ENCODE measurements around the gene STRBP.

Gene STRBP

DNA sequence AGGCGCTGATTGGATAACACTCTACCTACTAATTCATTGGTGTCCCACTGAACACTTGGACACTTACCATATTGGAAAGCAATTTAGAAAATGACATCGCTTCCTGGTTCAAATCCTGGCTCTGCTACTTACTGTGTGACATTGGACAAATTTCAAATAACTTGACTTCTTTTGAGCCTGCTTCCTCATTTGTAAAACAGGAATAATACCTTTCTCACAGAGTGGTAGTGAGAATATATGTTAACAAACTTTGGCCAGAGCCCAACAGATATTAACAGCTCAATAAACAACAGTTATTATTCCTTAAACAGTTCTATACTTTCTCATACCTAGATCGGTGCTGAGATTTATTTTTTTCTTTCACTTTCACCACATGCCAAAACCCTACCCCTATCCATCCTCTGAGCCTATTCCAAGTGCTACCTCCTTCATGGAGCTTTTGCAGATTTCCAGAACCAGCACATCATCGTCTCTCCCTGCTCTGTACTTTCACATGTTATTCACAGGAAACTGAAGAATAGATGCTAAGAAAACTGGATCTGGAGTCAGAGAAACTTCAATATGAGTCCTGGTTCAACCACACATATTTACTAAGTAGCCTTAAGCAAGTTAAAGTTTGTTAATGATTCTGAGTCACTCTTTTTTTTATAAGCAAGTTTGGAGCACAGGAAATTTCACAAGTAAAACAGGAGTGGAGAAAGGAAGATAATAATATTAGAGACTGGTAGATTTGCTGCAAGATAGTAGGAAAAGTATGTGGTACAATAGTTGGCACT is 92.3 kb downstream of the STRBP start:
- DNase-seq (ENCODE audit: insufficient read length, low spot score): no peak
- TF ChIP-seq, protein P1, sequence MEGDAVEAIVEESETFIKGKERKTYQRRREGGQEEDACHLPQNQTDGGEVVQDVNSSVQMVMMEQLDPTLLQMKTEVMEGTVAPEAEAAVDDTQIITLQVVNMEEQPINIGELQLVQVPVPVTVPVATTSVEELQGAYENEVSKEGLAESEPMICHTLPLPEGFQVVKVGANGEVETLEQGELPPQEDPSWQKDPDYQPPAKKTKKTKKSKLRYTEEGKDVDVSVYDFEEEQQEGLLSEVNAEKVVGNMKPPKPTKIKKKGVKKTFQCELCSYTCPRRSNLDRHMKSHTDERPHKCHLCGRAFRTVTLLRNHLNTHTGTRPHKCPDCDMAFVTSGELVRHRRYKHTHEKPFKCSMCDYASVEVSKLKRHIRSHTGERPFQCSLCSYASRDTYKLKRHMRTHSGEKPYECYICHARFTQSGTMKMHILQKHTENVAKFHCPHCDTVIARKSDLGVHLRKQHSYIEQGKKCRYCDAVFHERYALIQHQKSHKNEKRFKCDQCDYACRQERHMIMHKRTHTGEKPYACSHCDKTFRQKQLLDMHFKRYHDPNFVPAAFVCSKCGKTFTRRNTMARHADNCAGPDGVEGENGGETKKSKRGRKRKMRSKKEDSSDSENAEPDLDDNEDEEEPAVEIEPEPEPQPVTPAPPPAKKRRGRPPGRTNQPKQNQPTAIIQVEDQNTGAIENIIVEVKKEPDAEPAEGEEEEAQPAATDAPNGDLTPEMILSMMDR (IDR thresholded peaks at IDR 0.05; ENCODE audit: insufficient read depth, missing control alignments): no peak
- FAIRE-seq: no peak

DNA sequence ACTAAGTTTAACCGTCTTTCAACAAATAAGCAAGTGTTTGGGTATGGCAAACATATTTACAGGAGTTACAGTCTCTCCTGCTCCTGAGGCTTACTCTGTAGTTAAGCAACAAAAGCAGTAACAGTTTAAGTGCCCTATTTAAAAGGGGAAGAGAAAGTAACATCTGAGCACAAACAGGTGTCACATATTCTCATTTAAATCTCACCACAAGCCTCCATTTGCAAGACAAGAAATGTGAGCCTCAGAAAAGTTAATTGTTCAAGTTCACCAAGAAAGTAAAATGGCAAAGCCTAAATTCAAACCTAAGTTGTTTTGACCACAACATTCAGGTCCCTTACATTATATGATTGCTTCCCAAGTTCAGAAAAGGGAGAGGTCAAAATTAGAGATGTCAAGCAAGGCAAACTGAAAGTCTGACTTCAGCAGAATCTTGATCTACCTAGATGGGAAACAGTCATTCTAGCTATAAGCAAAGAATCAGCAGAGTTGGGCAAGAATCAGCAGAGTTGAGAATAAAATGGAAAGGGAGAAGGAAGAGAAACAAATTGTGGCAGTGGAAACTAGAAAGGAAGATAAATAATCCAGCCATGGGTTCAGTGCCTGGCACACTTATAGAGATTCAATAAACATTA is 93.4 kb downstream of the STRBP start:
- no peak for FAIRE-seq
- no peak for DNase-seq (ENCODE audit: insufficient read length, low spot score)
- TF ChIP-seq, protein P1 (IDR thresholded peaks at IDR 0.05; ENCODE audit: insufficient read depth, missing control alignments): no peak

DNA sequence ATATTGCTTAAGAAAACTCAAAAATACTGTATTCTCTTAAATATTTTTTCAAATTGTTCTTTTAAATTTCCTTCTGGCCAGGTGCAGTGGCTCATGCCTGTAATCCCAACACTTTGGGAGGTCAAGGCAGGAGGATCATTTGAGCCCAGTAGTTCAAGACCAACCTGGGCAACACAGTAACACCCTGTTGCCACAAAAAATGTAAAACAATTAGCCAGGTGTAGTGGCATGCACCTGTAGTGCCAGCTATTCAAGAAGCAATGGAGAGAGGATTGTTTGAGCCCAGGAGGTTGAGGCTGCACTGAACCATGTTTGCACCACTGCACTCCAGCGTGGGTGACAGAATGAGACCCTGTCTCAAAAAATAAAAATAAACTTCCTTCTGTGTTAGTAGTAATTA is 94.3 kb downstream of the STRBP start:
- TF ChIP-seq, protein P1 (IDR thresholded peaks at IDR 0.05; ENCODE audit: insufficient read depth, missing control alignments): no peak
- DNase-seq (ENCODE audit: insufficient read length, low spot score): no peak
- FAIRE-seq: no peak

DNA sequence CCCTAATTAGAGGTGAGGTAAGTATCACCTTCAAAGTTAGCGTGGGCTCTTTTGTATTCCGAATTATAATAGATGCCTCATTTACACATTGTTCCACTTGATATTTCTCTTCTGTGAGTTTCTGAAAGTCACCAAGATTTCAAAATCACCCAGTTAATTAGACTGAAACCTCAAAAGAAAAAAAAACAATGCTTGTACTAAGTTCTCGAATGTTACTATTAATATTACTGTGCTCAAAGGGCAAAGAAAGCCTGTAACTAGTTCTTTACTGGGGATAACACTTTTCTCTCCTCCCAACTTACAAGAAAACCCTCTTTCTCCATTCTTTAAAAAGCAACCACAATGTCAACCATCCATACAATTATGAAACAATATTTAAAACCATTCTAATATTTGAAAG is 98.5 kb downstream of the STRBP start:
- TF ChIP-seq, protein P1 (IDR thresholded peaks at IDR 0.05; ENCODE audit: insufficient read depth, missing control alignments): no peak
- FAIRE-seq: no peak

DNA sequence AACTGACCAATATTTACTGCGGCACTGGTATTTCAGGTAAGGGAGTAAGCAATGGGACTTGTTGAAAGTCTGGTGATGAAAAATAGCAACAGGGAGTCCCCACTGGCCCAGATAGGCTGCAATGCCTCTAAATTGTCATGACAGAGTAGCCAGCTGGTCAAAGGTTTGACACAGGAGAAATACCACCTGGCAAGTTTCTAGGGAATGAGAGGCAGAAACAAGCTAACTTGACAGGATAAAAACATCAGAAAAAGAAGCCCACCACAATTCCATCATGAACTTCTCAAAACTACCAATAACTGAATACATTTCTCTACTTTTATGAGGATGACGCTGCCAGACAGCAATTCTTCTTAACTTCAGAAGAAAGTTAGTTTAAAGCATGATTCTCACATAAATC is 99.8 kb downstream of the STRBP start:
- TF ChIP-seq, protein P1 (IDR thresholded peaks at IDR 0.05; ENCODE audit: insufficient read depth, missing control alignments): no peak
- no peak for FAIRE-seq
- no peak for DNase-seq (ENCODE audit: insufficient read length, low spot score)

More for the DNA sequence above, 98.5 kb downstream of the STRBP start:
- no peak for DNase-seq (ENCODE audit: insufficient read length, low spot score)

DNA sequence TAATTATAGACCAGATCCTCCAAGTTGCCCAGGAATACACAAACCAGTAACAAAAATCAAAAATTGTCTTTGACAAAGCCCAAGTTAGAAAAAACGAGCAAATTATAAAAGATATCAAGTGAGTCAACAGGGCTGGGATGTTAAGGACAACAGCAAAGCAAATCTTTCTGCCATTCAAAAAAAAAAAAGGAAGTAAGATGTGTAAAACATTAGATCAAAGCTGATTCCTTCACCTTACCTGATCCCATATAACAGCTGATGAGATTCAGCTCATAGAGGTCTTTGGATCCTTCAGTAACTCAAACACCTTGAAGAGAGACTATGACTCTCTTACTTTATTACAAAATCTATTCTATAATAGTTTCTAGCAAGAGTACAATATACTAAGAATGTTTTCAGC is 100.9 kb downstream of the STRBP start:
- no peak for DNase-seq (ENCODE audit: insufficient read length, low spot score)
- TF ChIP-seq, protein P1 (IDR thresholded peaks at IDR 0.05; ENCODE audit: insufficient read depth, missing control alignments): no peak
- no peak for FAIRE-seq

DNA sequence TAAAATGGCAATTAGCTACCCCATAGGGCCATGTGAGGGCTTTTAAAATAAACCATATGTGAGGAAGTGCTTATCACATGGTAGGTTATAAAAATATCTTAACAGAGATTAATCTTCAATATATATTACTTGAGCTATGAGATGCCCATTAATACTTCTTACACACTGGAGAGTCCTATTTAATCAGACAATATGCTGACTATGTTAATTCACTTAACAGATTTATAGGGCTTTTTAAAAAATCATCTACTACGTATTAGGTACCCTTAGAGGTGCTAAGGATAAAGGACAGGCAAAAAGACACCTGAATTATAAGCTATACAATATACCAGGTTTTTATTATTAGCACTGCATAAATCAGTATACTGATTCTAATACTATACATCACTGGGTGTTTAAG is 102.6 kb downstream of the STRBP start:
- DNase-seq (ENCODE audit: insufficient read length, low spot score): no peak
- TF ChIP-seq, protein P1 (IDR thresholded peaks at IDR 0.05; ENCODE audit: insufficient read depth, missing control alignments): no peak
- FAIRE-seq: no peak
